OCI-LY1 (cell line): Measurements from ENCODE around the gene BAIAP2L2.
"Not testable (repeated sequence)": the region's sequence is repeated elsewhere in the genome, so short reads cannot be mapped to it uniquely, and the experiment has no call there.

ENCODE experiments used
- H2AFZ ChIP-seq: fragments of 200-600 bp; sonication (generic), shearing (Covaris generic); 2 replicates; pipeline ENCODE4 v1.6.0; 2014; ENCODE audit warnings: antibody characterized with exemption, mild to moderate bottlenecking, low read length
- H3F3A ChIP-seq: fragments of 200-600 bp; sonication (generic), shearing (Covaris generic); 2 replicates; pipeline ENCODE4 v1.6.0; 2014; ENCODE audit warnings: mild to moderate bottlenecking, antibody characterized with exemption, low read length, moderate library complexity; ENCODE audit not compliant: insufficient read depth
- H3K27ac ChIP-seq: fragments of 200-600 bp; sonication (generic); 2 replicates; pipeline ENCODE4 v1.5.1; 2014; ENCODE audit warnings: low read length, mixed run types, mild to moderate bottlenecking, low read depth; ENCODE audit not compliant: poor library complexity, severe bottlenecking
- H3K27me3 ChIP-seq: fragments of 200-600 bp; sonication (generic); 2 replicates; pipeline ENCODE4 v1.6.0; 2014; ENCODE audit warnings: antibody characterized with exemption, mild to moderate bottlenecking, low read length, moderate library complexity; ENCODE audit not compliant: insufficient read depth
- H3K36me3 ChIP-seq: fragments of 200-600 bp; sonication (generic); 2 replicates; pipeline ENCODE4 v1.6.1; 2014; ENCODE audit warnings: mild to moderate bottlenecking, antibody characterized with exemption, low read length, moderate library complexity, mixed read lengths; ENCODE audit not compliant: insufficient read depth
- H3K4me1 ChIP-seq: fragments of 200-600 bp; sonication (generic); 2 replicates; pipeline ENCODE4 v1.5.1; 2014; ENCODE audit warnings: mild to moderate bottlenecking, low read length, moderate library complexity; ENCODE audit not compliant: insufficient read depth, severe bottlenecking
- H3K4me2 ChIP-seq: fragments of 200-600 bp; sonication (generic), shearing (Covaris generic); 2 replicates; pipeline ENCODE4 v1.6.1; 2014; ENCODE audit warnings: low read length
- H3K4me3 ChIP-seq: fragments of 200-600 bp; sonication (generic); 2 replicates; pipeline ENCODE4 v1.5.1; 2014; ENCODE audit warnings: low read length, low read depth, mild to moderate bottlenecking, mixed read lengths; ENCODE audit not compliant: poor library complexity, severe bottlenecking
- H3K79me2 ChIP-seq: fragments of 200-600 bp; shearing (Covaris generic); 2 replicates; pipeline ENCODE4 v1.6.1; 2016; ENCODE audit warnings: mixed run types, low read length, mixed read lengths; ENCODE audit not compliant: insufficient read depth
- H3K9ac ChIP-seq: fragments of 200-600 bp; sonication (generic), shearing (Covaris generic); 2 replicates; pipeline ENCODE4 v1.6.1; 2014; ENCODE audit warnings: mild to moderate bottlenecking, low read length, mixed read lengths
- H3K9me2 ChIP-seq: fragments of 200-600 bp; sonication (generic), shearing (Covaris generic); 2 replicates; pipeline ENCODE4 v1.6.1; 2014; ENCODE audit warnings: low read depth, mild to moderate bottlenecking, low read length, mixed read lengths
- H3K9me3 ChIP-seq: fragments of 200-600 bp; shearing (Covaris generic); 2 replicates; pipeline ENCODE4 v1.6.1; 2014; ENCODE audit warnings: low read length, mixed read lengths
- H4K20me1 ChIP-seq: fragments of 200-600 bp; sonication (generic), shearing (Covaris generic); 2 replicates; pipeline ENCODE4 v1.6.0; 2016; ENCODE audit warnings: mild to moderate bottlenecking, low read length; ENCODE audit not compliant: insufficient read depth
- CTCF ChIP-seq: fragments of 200-600 bp; sonication (generic), shearing (Covaris generic); IDR thresholded peaks from 2 replicates; pipeline ENCODE4 v1.5.1; 2017; ENCODE audit warnings: mild to moderate bottlenecking, antibody characterized with exemption, low read length, moderate library complexity, mixed read lengths
- EZH2 ChIP-seq: fragments of 200-600 bp; sonication (generic), shearing (Covaris generic); IDR thresholded peaks from 2 replicates; pipeline ENCODE4 v1.8.0; 2017; ENCODE audit warnings: borderline replicate concordance, mixed run types, mild to moderate bottlenecking, antibody characterized with exemption, low read length, moderate library complexity, mixed read lengths

BAIAP2L2 gene

GRCh38 chr22:38124236-38124974 lies 13.9 kb upstream of the BAIAP2L2 start:
- Histone ChIP-seq H3K9ac (no peak overlapping the region), H3K4me3 (no peak overlapping the region), H3K27me3 (no peaks in the 10 kb centered on the region), H3K9me3 (no peaks in the 10 kb centered on the region), H3K9me2 (no peaks in the 10 kb centered on the region), H3K27ac (no peak overlapping the region), H3K36me3 (no peaks in the 10 kb centered on the region), H3K4me2 (no peak overlapping the region), H2AFZ (no peak overlapping the region), H3K4me1 (no peaks in the 10 kb centered on the region), H3F3A (no peaks in the 10 kb centered on the region), H4K20me1 (no peaks in the 10 kb centered on the region), H3K79me2 (no peaks in the 10 kb centered on the region)
- TF ChIP-seq CTCF (no peak), EZH2 (no peak)

- Histone ChIP-seq H3K4me1 (no peaks in the 10 kb centered on the region), H3K79me2 (no peaks in the 10 kb centered on the region), H3F3A (no peaks in the 10 kb centered on the region), H3K36me3 (no peaks in the 10 kb centered on the region), H3K4me3 (no peak overlapping the region), H2AFZ (no peak overlapping the region), H3K27me3 (no peaks in the 10 kb centered on the region), H3K4me2 (no peak overlapping the region), H3K9me2 (no peaks in the 10 kb centered on the region), H3K9me3 (no peaks in the 10 kb centered on the region), H3K9ac (no peak overlapping the region), H4K20me1 (no peaks in the 10 kb centered on the region), H3K27ac (no peak overlapping the region)
- no peak for TF ChIP-seq EZH2
- no peak for TF ChIP-seq CTCF
These were observed 12.1 kb upstream of the BAIAP2L2 start for GRCh38 chr22:38122616-38123015.

GRCh38 chr22:38120359-38121110 lies 10.1 kb upstream of the BAIAP2L2 start:
- TF ChIP-seq CTCF (no peak), EZH2 (no peak)
- Histone ChIP-seq H3K36me3 (no peaks in the 10 kb centered on the region), H3K4me1 (no peaks in the 10 kb centered on the region), H4K20me1 (no peaks in the 10 kb centered on the region), H3K4me3 (no peak overlapping the region), H3K9me2 (no peaks in the 10 kb centered on the region), H2AFZ (no peak overlapping the region), H3F3A (no peaks in the 10 kb centered on the region), H3K27me3 (no peaks in the 10 kb centered on the region), H3K9me3 (no peaks in the 10 kb centered on the region), H3K79me2 (no peaks in the 10 kb centered on the region), H3K9ac (no peak overlapping the region), H3K4me2 (no peak overlapping the region), H3K27ac (no peak overlapping the region)

GRCh38 chr22:38118747-38119146 lies 8.3 kb upstream of the BAIAP2L2 start:
- H3K9me3 ChIP-seq, H3K4me2 ChIP-seq, H3K4me3 ChIP-seq, H3F3A ChIP-seq, H3K4me1 ChIP-seq, H3K27ac ChIP-seq, H3K36me3 ChIP-seq, H4K20me1 ChIP-seq, H2AFZ ChIP-seq, H3K9me2 ChIP-seq, H3K9ac ChIP-seq, H3K27me3 ChIP-seq, H3K79me2 ChIP-seq: not testable (repeated sequence)
